H9 (cell line): ENCODE measurements around the gene GBP6. TPM values are rescaled to one million over a fixed set of nuclear protein-coding genes. Genes with fewer than 3 reads are reported as not detected.
"Not testable (repeated sequence)": the region's sequence is repeated elsewhere in the genome, so short reads cannot be mapped to it uniquely, and the experiment has no call there.

Experiments used
- DNase-seq: peaks from one replicate; pipeline ENCODE4 v3.0.0-alpha.2; 2017
- H2AFZ ChIP-seq: one replicate; pipeline ENCODE4 v1.6.1; 2013; ENCODE audit warnings: mild to moderate bottlenecking, low read length, control low read depth, moderate library complexity
- H2AK5ac ChIP-seq: 2 replicates; pipeline ENCODE4 v1.6.1; 2013; ENCODE audit warnings: low read length, control low read depth, mixed read lengths; ENCODE audit not compliant: insufficient read length
- H2BK120ac ChIP-seq: one replicate; pipeline ENCODE4 v1.6.1; 2013; ENCODE audit warnings: low read depth, mild to moderate bottlenecking, low read length, control low read depth, inconsistent platforms; ENCODE audit not compliant: poor library complexity, severe bottlenecking
- H2BK12ac ChIP-seq: 2 replicates; pipeline ENCODE4 v1.6.1; 2013; ENCODE audit warnings: low read length, control low read depth, mixed read lengths, low read depth; ENCODE audit not compliant: insufficient read length
- H2BK15ac ChIP-seq: 2 replicates; pipeline ENCODE4 v1.6.1; 2013; ENCODE audit warnings: low read depth, low read length, control low read depth
- H2BK20ac ChIP-seq: one replicate; pipeline ENCODE4 v1.6.1; 2013; ENCODE audit warnings: low read depth, mild to moderate bottlenecking, low read length, control low read depth, inconsistent platforms; ENCODE audit not compliant: poor library complexity, severe bottlenecking
- H2BK5ac ChIP-seq: 2 replicates; pipeline ENCODE4 v1.6.1; 2013; ENCODE audit warnings: low read length, control low read depth, mixed read lengths; ENCODE audit not compliant: insufficient read length
- H3K14ac ChIP-seq: 2 replicates; pipeline ENCODE4 v1.6.1; 2013; ENCODE audit warnings: low read length, control low read depth; ENCODE audit not compliant: insufficient read depth
- H3K18ac ChIP-seq: 2 replicates; pipeline ENCODE4 v1.6.1; 2013; ENCODE audit warnings: low read depth, mild to moderate bottlenecking, mixed read lengths, low read length, control low read depth; ENCODE audit not compliant: insufficient read length
- H3K23ac ChIP-seq: 2 replicates; pipeline ENCODE4 v1.6.1; 2013; ENCODE audit warnings: low read length, control low read depth, mixed read lengths, low read depth; ENCODE audit not compliant: insufficient read length
- H3K23me2 ChIP-seq: 2 replicates; pipeline ENCODE4 v1.6.1; 2013; ENCODE audit warnings: low read depth, mild to moderate bottlenecking, mixed read lengths, low read length, control low read depth; ENCODE audit not compliant: insufficient read length, poor library complexity, severe bottlenecking
- H3K27ac ChIP-seq: 2 replicates; pipeline ENCODE4 v1.5.1; 2013; ENCODE audit warnings: low read length, control low read depth, mixed read lengths, low read depth; ENCODE audit not compliant: insufficient read length
- H3K27me3 ChIP-seq: 2 replicates; pipeline ENCODE4 v1.6.1; 2013; ENCODE audit warnings: low read length, control low read depth, inconsistent platforms; ENCODE audit not compliant: insufficient read depth
- H3K4ac ChIP-seq: 2 replicates; pipeline ENCODE4 v1.6.1; 2013; ENCODE audit warnings: low read depth, mild to moderate bottlenecking, control low read depth, inconsistent platforms, low read length, moderate library complexity
- H3K4me1 ChIP-seq: 2 replicates; pipeline ENCODE4 v1.6.1; 2013; ENCODE audit warnings: low read length, control low read depth, inconsistent platforms; ENCODE audit not compliant: insufficient read depth
- H3K4me2 ChIP-seq: 2 replicates; pipeline ENCODE4 v1.6.1; 2013; ENCODE audit warnings: low read length, control low read depth, mixed read lengths; ENCODE audit not compliant: insufficient read length, insufficient read depth
- H3K56ac ChIP-seq: 2 replicates; pipeline ENCODE4 v1.6.1; 2013; ENCODE audit warnings: low read depth, mild to moderate bottlenecking, mixed read lengths, low read length, control low read depth; ENCODE audit not compliant: insufficient read length
- H3K79me1 ChIP-seq: 2 replicates; pipeline ENCODE4 v1.6.1; 2013; ENCODE audit warnings: low read depth, mild to moderate bottlenecking, moderate library complexity, low read length, control low read depth, inconsistent platforms; ENCODE audit not compliant: insufficient read depth, poor library complexity, severe bottlenecking
- H3K79me2 ChIP-seq: 2 replicates; pipeline ENCODE4 v1.6.1; 2013; ENCODE audit warnings: low read length, control low read depth, inconsistent platforms; ENCODE audit not compliant: insufficient read depth
- H3K9ac ChIP-seq: 2 replicates; pipeline ENCODE4 v1.6.1; 2013; ENCODE audit warnings: low read length, control low read depth, mixed read lengths; ENCODE audit not compliant: insufficient read length; ENCODE audit errors: extremely low read depth
- H3K9me3 ChIP-seq: one replicate; pipeline ENCODE4 v1.6.1; 2013; ENCODE audit warnings: low read depth, low read length, inconsistent platforms; ENCODE audit not compliant: control insufficient read depth
- H3T11ph ChIP-seq: one replicate; pipeline ENCODE4 v1.6.1; 2013; ENCODE audit warnings: mild to moderate bottlenecking, low read length, control low read depth, inconsistent platforms
- H4K20me1 ChIP-seq: one replicate; pipeline ENCODE4 v1.6.1; 2013; ENCODE audit not compliant: control insufficient read depth, insufficient read length, insufficient read depth
- H4K5ac ChIP-seq: 2 replicates; pipeline ENCODE4 v1.6.1; 2013; ENCODE audit warnings: low read depth, mild to moderate bottlenecking, mixed read lengths, low read length, control low read depth; ENCODE audit not compliant: insufficient read length
- H4K8ac ChIP-seq: replicated peaks from 2 replicates; pipeline ENCODE4 v1.6.1; 2013; ENCODE audit warnings: low read length, control low read depth, mixed read lengths, low read depth; ENCODE audit not compliant: insufficient read length
- H4K91ac ChIP-seq: 2 replicates; pipeline ENCODE4 v1.6.1; 2013; ENCODE audit warnings: low read depth, mild to moderate bottlenecking, moderate library complexity, mixed read lengths, low read length, control low read depth; ENCODE audit not compliant: insufficient read length
- H3K27ac Mint-ChIP-seq, 3 experiments: 2 replicates in 2 of 3; 3 replicates in 1 of 3; pipeline ENCODE4 v1.8.0; 2020 to 2021; ENCODE audit warnings: mixed read lengths in 3 of 3, mild to moderate bottlenecking in 1 of 3, moderate library complexity in 1 of 3
- H3K27me3 Mint-ChIP-seq: 2 replicates; pipeline ENCODE4 v1.8.0; 2021; ENCODE audit warnings: low read depth, mild to moderate bottlenecking, moderate library complexity, mixed read lengths
- H3K36me3 Mint-ChIP-seq, 3 experiments: 2 replicates in 2 of 3; 3 replicates in 1 of 3; pipeline ENCODE4 v1.8.0; 2020 to 2021; ENCODE audit warnings: low read depth in 3 of 3, mixed read lengths in 3 of 3; ENCODE audit not compliant: insufficient read depth in 1 of 3
- H3K4me1 Mint-ChIP-seq, 2 experiments: 2 replicates each; pipeline ENCODE4 v1.8.0; 2020; ENCODE audit warnings: mixed read lengths in 2 of 2
- H3K4me3 Mint-ChIP-seq, 2 experiments: 2 replicates in 1 of 2; 3 replicates in 1 of 2; pipeline ENCODE4 v1.8.0; 2020 to 2021; ENCODE audit warnings: mild to moderate bottlenecking in 2 of 2, mixed read lengths in 2 of 2, moderate library complexity in 1 of 2
- H3K9me3 Mint-ChIP-seq, 2 experiments: 2 replicates in 1 of 2; 3 replicates in 1 of 2; pipeline ENCODE4 v1.8.0; 2020; ENCODE audit warnings: mild to moderate bottlenecking in 2 of 2, mixed read lengths in 2 of 2, moderate library complexity in 1 of 2
- CTCF ChIP-seq: fragments of 200-600 bp; sonication (generic); conservative IDR thresholded peaks from 3 replicates; pipeline ENCODE4 v1.8.0; 2021; ENCODE audit warnings: antibody characterized with exemption, mild to moderate bottlenecking
- WGBS: extraction: QIAGEN DNeasy Blood & Tissue Kit; methylation state at CpG from one replicate; pipeline ENCODE4 v1.1.7; 2013; ENCODE audit warnings: missing lambda C conversion rate, low lambda C conversion rate, mixed read lengths; ENCODE audit not compliant: insufficient read length; ENCODE audit errors: extremely low coverage; 5-methylcytosine and 5-hydroxymethylcytosine counted together
- total RNA-seq: library from RNA; stranded (reverse); gene quantifications from 2 replicates; pipeline ENCODE4 v1.2.1, GENCODE V29; 2021

The GBP6 gene
- total RNA-seq, 1 experiment from 2014 or later, result not detected

GRCh38 chr1:89339039-89339438 lies 24.8 kb upstream of the GBP6 start:
- no peak overlapping the region for H2AK5ac ChIP-seq
- DNase-seq, result no peak
- no peak overlapping the region for H4K91ac ChIP-seq
- H4K8ac ChIP-seq, result no peak overlapping the region
- H2BK120ac ChIP-seq, result no peak overlapping the region
- H3K4me2 ChIP-seq, result no peak overlapping the region
- no peak overlapping the region for H3K18ac ChIP-seq
- Mint-ChIP-seq H3K27me3 (no peaks in the 10 kb centered on the region; the same call in 1 of the 2 replicates), H3K9me3 (peaks cover 0 to 3% of the 10 kb centered on the region in 2 experiments; a peak in 4 of 5 replicates), H3K36me3 (peaks cover 0 to 1% (median 0%) of the 10 kb centered on the region in 3 experiments; a peak in 2 of 7 replicates), H3K27ac (no peak overlapping the region), H3K4me1 (peaks cover 7 to 8% of the 10 kb centered on the region in 2 experiments), H3K4me3 (no peak overlapping the region)
- H3K23me2 ChIP-seq, result no peaks in the 10 kb centered on the region
- H3K56ac ChIP-seq, result no peak overlapping the region
- no peak overlapping the region for H3K4ac ChIP-seq
- H3K23ac ChIP-seq, result no peak overlapping the region
- H2BK20ac ChIP-seq, result no peak overlapping the region
- H3K9me3 ChIP-seq, result no peaks in the 10 kb centered on the region
- no peaks in the 10 kb centered on the region for H3K79me2 ChIP-seq
- no peak overlapping the region for H2AFZ ChIP-seq
- no peak overlapping the region for H3K14ac ChIP-seq
- H2BK12ac ChIP-seq, result no peak overlapping the region
- WGBS, result no CpG with 5 or more reads among the region's 4 CpGs
- H3K27me3 ChIP-seq, result no peaks in the 10 kb centered on the region; the same call in 1 of the 2 replicates
- no peak overlapping the region for H4K5ac ChIP-seq
- no peak overlapping the region for H3K27ac ChIP-seq
- no peak overlapping the region for H3T11ph ChIP-seq
- H4K20me1 ChIP-seq, result no peaks in the 10 kb centered on the region
- no peak overlapping the region for H3K9ac ChIP-seq
- no peak for TF ChIP-seq CTCF
- no peak overlapping the region for H2BK15ac ChIP-seq
- no peak overlapping the region for H2BK5ac ChIP-seq
- H3K79me1 ChIP-seq, result no peaks in the 10 kb centered on the region
- no peaks in the 10 kb centered on the region for H3K4me1 ChIP-seq

GRCh38 chr1:89345479-89345878 lies 18.4 kb upstream of the GBP6 start:
- H3K9ac ChIP-seq, H3K27ac Mint-ChIP-seq, H3K27me3 ChIP-seq, H3K4me3 Mint-ChIP-seq, H3K14ac ChIP-seq, H2BK5ac ChIP-seq, H3K79me2 ChIP-seq, DNase-seq, H3K9me3 Mint-ChIP-seq, H3K4me1 Mint-ChIP-seq, H4K91ac ChIP-seq, H3K18ac ChIP-seq, H4K5ac ChIP-seq, H2BK15ac ChIP-seq, H2AK5ac ChIP-seq, H3K23ac ChIP-seq, H3K36me3 Mint-ChIP-seq, H3K27me3 Mint-ChIP-seq, H2AFZ ChIP-seq, H3K56ac ChIP-seq, H3K79me1 ChIP-seq, H4K8ac ChIP-seq, H3K4ac ChIP-seq, H3K9me3 ChIP-seq, H3T11ph ChIP-seq, H3K23me2 ChIP-seq, H3K4me1 ChIP-seq, H4K20me1 ChIP-seq, H3K27ac ChIP-seq, H2BK120ac ChIP-seq, H3K4me2 ChIP-seq, H2BK20ac ChIP-seq, H2BK12ac ChIP-seq: not testable (repeated sequence)
